ENCODE data around the gene G3BP1.

GRCh38 chr5:151819830-151820229 is 48.1 kb downstream of the G3BP1 start:
- TF ChIP-seq, protein P1, sequence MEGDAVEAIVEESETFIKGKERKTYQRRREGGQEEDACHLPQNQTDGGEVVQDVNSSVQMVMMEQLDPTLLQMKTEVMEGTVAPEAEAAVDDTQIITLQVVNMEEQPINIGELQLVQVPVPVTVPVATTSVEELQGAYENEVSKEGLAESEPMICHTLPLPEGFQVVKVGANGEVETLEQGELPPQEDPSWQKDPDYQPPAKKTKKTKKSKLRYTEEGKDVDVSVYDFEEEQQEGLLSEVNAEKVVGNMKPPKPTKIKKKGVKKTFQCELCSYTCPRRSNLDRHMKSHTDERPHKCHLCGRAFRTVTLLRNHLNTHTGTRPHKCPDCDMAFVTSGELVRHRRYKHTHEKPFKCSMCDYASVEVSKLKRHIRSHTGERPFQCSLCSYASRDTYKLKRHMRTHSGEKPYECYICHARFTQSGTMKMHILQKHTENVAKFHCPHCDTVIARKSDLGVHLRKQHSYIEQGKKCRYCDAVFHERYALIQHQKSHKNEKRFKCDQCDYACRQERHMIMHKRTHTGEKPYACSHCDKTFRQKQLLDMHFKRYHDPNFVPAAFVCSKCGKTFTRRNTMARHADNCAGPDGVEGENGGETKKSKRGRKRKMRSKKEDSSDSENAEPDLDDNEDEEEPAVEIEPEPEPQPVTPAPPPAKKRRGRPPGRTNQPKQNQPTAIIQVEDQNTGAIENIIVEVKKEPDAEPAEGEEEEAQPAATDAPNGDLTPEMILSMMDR (conservative IDR thresholded peaks at IDR 0.05; ENCODE audit: low read length) = no peak
- no peak for TF ChIP-seq EZH2phosphoT487 (IDR thresholded peaks at IDR 0.05; ENCODE audit: borderline replicate concordance, low read depth, low read length)

Data from OCI-LY7 (cell line).